IPS-18a (cell line): Measurements from ENCODE around the gene C10orf143.
"Not testable (repeated sequence)": the region's sequence is repeated elsewhere in the genome, so short reads cannot be mapped to it uniquely, and the experiment has no call there.

Experiments
- H3K27ac ChIP-seq: one replicate; pipeline ENCODE4 v1.5.1; 2013; ENCODE audit warnings: low read length
- H3K27me3 ChIP-seq: one replicate; pipeline ENCODE4 v1.6.1; 2013; ENCODE audit warnings: mild to moderate bottlenecking, low read length; ENCODE audit not compliant: control insufficient read depth, insufficient read depth
- H3K36me3 ChIP-seq: one replicate; pipeline ENCODE4 v1.6.1; 2013; ENCODE audit warnings: low read depth, low read length; ENCODE audit not compliant: control insufficient read depth
- H3K4me1 ChIP-seq: one replicate; pipeline ENCODE4 v1.6.1; 2013; ENCODE audit warnings: low read depth, low read length; ENCODE audit not compliant: control insufficient read depth
- H3K4me3 ChIP-seq: one replicate; pipeline ENCODE4 v1.5.1; 2013; ENCODE audit warnings: low read length
- H3K9ac ChIP-seq: one replicate; pipeline ENCODE4 v1.6.1; 2013; ENCODE audit warnings: mild to moderate bottlenecking, low read length, moderate library complexity
- H3K9me3 ChIP-seq: one replicate; pipeline ENCODE4 v1.6.1; 2013; ENCODE audit warnings: low read depth, low read length; ENCODE audit not compliant: control insufficient read depth

The C10orf143 gene

GRCh38 chr10:130111113-130111851, 652 bp upstream of the C10orf143 start:
- peak overlapping the region; percentile 61 for H3K27ac ChIP-seq
- peak overlapping the region; percentile 76 for H3K4me3 ChIP-seq
- H3K9ac ChIP-seq, result peak overlapping the region; percentile 68

GRCh38 chr10:130109796-130110245, 809 bp downstream of the C10orf143 start:
- Histone ChIP-seq H3K9ac (peak overlapping the region; percentile 68), H3K36me3 (no peaks in the 10 kb centered on the region), H3K27ac (peak overlapping the region; percentile 50), H3K4me1 (peaks cover 5% of the 10 kb centered on the region), H3K27me3 (peaks cover 9% of the 10 kb centered on the region), H3K9me3 (no peaks in the 10 kb centered on the region), H3K4me3 (peak overlapping the region; percentile 76)

More at GRCh38 chr10:130111113-130111851, 652 bp upstream of the C10orf143 start:
- Histone ChIP-seq H3K9me3 (no peaks in the 10 kb centered on the region), H3K4me1 (peaks cover under 1% of the 10 kb centered on the region), H3K36me3 (no peaks in the 10 kb centered on the region), H3K27me3 (peaks cover 7% of the 10 kb centered on the region)

- Histone ChIP-seq H3K36me3 (no peaks in the 10 kb centered on the region), H3K9ac (no peak overlapping the region), H3K4me1 (peaks cover 5% of the 10 kb centered on the region), H3K9me3 (no peaks in the 10 kb centered on the region), H3K27me3 (peaks cover 9% of the 10 kb centered on the region), H3K27ac (no peak overlapping the region), H3K4me3 (peak overlapping the region; percentile 76)
Measured at GRCh38 chr10:130108934-130109604, 1.6 kb downstream of the C10orf143 start.

GRCh38 chr10:130108146-130108545, 2.5 kb downstream of the C10orf143 start:
- not testable (repeated sequence) for H3K4me1 ChIP-seq, H3K9me3 ChIP-seq, H3K27me3 ChIP-seq, H3K27ac ChIP-seq, H3K36me3 ChIP-seq, H3K9ac ChIP-seq, H3K4me3 ChIP-seq

GRCh38 chr10:130105724-130106123, 4.9 kb downstream of the C10orf143 start:
- no peaks in the 10 kb centered on the region for H3K36me3 ChIP-seq
- H3K27ac ChIP-seq, result no peak overlapping the region
- peak overlapping the region; percentile 39 for H3K4me3 ChIP-seq
- no peaks in the 10 kb centered on the region for H3K9me3 ChIP-seq
- peak overlapping the region; percentile 41 for H3K9ac ChIP-seq
- H3K4me1 ChIP-seq, result peaks cover 5% of the 10 kb centered on the region
- peaks cover 9% of the 10 kb centered on the region for H3K27me3 ChIP-seq

GRCh38 chr10:130099344-130099743, 11.3 kb downstream of the C10orf143 start:
- Histone ChIP-seq H3K9me3 (peaks cover 3% of the 10 kb centered on the region), H3K4me3 (no peak overlapping the region), H3K27me3 (no peaks in the 10 kb centered on the region), H3K4me1 (no peaks in the 10 kb centered on the region), H3K27ac (no peak overlapping the region), H3K36me3 (no peaks in the 10 kb centered on the region), H3K9ac (no peak overlapping the region)

- not testable (repeated sequence) for H3K27me3 ChIP-seq, H3K9ac ChIP-seq, H3K4me3 ChIP-seq, H3K36me3 ChIP-seq, H3K27ac ChIP-seq, H3K9me3 ChIP-seq, H3K4me1 ChIP-seq
Measured at GRCh38 chr10:130090565-130090964, 20.1 kb downstream of the C10orf143 start.

GRCh38 chr10:130080461-130080814, 30.2 kb downstream of the C10orf143 start:
- Histone ChIP-seq H3K4me3 (no peak overlapping the region), H3K9ac (no peak overlapping the region), H3K9me3 (no peaks in the 10 kb centered on the region), H3K36me3 (no peaks in the 10 kb centered on the region), H3K4me1 (peaks cover 8% of the 10 kb centered on the region), H3K27me3 (no peaks in the 10 kb centered on the region), H3K27ac (no peak overlapping the region)

GRCh38 chr10:130079614-130080460, 30.8 kb downstream of the C10orf143 start:
- Histone ChIP-seq H3K9me3 (no peaks in the 10 kb centered on the region), H3K9ac (no peak overlapping the region), H3K4me1 (peaks cover 8% of the 10 kb centered on the region), H3K27me3 (no peaks in the 10 kb centered on the region), H3K27ac (no peak overlapping the region), H3K4me3 (no peak overlapping the region), H3K36me3 (no peaks in the 10 kb centered on the region)

- Histone ChIP-seq H3K27ac (no peak overlapping the region), H3K9ac (no peak overlapping the region), H3K27me3 (no peaks in the 10 kb centered on the region), H3K4me3 (no peak overlapping the region), H3K4me1 (peaks cover 8% of the 10 kb centered on the region), H3K9me3 (no peaks in the 10 kb centered on the region), H3K36me3 (no peaks in the 10 kb centered on the region)
Measured at GRCh38 chr10:130078120-130078519, 32.5 kb downstream of the C10orf143 start.

- Histone ChIP-seq H3K9me3 (no peaks in the 10 kb centered on the region), H3K4me3 (no peak overlapping the region), H3K27ac (no peak overlapping the region), H3K4me1 (peaks cover 8% of the 10 kb centered on the region), H3K27me3 (no peaks in the 10 kb centered on the region), H3K9ac (no peak overlapping the region), H3K36me3 (no peaks in the 10 kb centered on the region)
Measured at GRCh38 chr10:130076681-130077080, 33.9 kb downstream of the C10orf143 start.
